Esophagus squamous epithelium (tissue), 4 donors: ENCODE results near the gene PTPRS.

Experiments
- POLR2A ChIP-seq, 4 donors: fragments of 450-650 bp; IDR thresholded peaks; one replicate each; pipeline ENCODE4 v1.6.1; 2017; ENCODE audit warnings: antibody characterized with exemption in 4 of 4, mild to moderate bottlenecking in 4 of 4, moderate library complexity in 3 of 4
- TF ChIP-seq, protein P1 (sequence below), 6 experiments: fragments of 450-650 bp in 4 of 6; fragments of 200-600 bp in 2 of 6; sonication (generic) in 2 of 6; IDR thresholded peaks; one replicate each; pipeline ENCODE4 v1.5.1; 2016 to 2019; ENCODE audit warnings: antibody characterized with exemption in 6 of 6, mild to moderate bottlenecking in 4 of 6, moderate library complexity in 4 of 6

- TF ChIP-seq, protein P1, sequence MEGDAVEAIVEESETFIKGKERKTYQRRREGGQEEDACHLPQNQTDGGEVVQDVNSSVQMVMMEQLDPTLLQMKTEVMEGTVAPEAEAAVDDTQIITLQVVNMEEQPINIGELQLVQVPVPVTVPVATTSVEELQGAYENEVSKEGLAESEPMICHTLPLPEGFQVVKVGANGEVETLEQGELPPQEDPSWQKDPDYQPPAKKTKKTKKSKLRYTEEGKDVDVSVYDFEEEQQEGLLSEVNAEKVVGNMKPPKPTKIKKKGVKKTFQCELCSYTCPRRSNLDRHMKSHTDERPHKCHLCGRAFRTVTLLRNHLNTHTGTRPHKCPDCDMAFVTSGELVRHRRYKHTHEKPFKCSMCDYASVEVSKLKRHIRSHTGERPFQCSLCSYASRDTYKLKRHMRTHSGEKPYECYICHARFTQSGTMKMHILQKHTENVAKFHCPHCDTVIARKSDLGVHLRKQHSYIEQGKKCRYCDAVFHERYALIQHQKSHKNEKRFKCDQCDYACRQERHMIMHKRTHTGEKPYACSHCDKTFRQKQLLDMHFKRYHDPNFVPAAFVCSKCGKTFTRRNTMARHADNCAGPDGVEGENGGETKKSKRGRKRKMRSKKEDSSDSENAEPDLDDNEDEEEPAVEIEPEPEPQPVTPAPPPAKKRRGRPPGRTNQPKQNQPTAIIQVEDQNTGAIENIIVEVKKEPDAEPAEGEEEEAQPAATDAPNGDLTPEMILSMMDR (IDR thresholded peaks at IDR 0.05), result no peak
- no peak for TF ChIP-seq POLR2A (IDR thresholded peaks at IDR 0.05)
Measured at GRCh38 chr19:5337126-5337525, 3.5 kb downstream of the PTPRS start.
